CD14-positive monocyte (primary cell): ENCODE measurements around the gene PLSCR3. TPM values are rescaled to one million over a fixed set of nuclear protein-coding genes. Genes with fewer than 3 reads are reported as not detected.

Experiments
- DNase-seq, 3 donors: peaks; one replicate each; pipeline ENCODE4 v3.0.0-alpha.2; 2011 to 2022
- H2AFZ ChIP-seq: 2 replicates; pipeline ENCODE4 v1.6.0; 2012; ENCODE audit warnings: mild to moderate bottlenecking, low read depth, low read length, inconsistent platforms; ENCODE audit not compliant: insufficient read depth, poor library complexity, severe bottlenecking
- H3K27ac ChIP-seq, 2 donors: 1 replicate in 1 of 2; 2 replicates in 1 of 2; pipeline ENCODE4 v1.5.1; 2012 to 2013; ENCODE audit warnings: low read length in 2 of 2, control low read depth in 1 of 2, inconsistent platforms in 1 of 2, low read depth in 1 of 2, mild to moderate bottlenecking in 1 of 2
- H3K27me3 ChIP-seq, 2 donors: one replicate each; pipeline versions ENCODE4 v1.6.0 to v1.6.1; 2011 to 2013; ENCODE audit warnings: low read length in 2 of 2; ENCODE audit not compliant: control insufficient read depth in 2 of 2, insufficient read depth in 2 of 2
- H3K36me3 ChIP-seq, 2 donors: replicated peaks in 1 of 2; 1 replicate in 1 of 2; 2 replicates in 1 of 2; pipeline versions ENCODE4 v1.5.1 to v1.6.1; 2012 to 2013; ENCODE audit warnings: low read length in 2 of 2, control low read depth in 1 of 2, inconsistent platforms in 1 of 2, mild to moderate bottlenecking in 1 of 2; ENCODE audit not compliant: insufficient read depth in 2 of 2, control insufficient read depth in 1 of 2
- H3K4me1 ChIP-seq, 2 donors: 1 replicate in 1 of 2; 2 replicates in 1 of 2; pipeline versions ENCODE4 v1.5.1 to v1.6.1; 2012 to 2013; ENCODE audit warnings: low read length in 2 of 2, control low read depth in 1 of 2, inconsistent platforms in 1 of 2, mild to moderate bottlenecking in 1 of 2, moderate library complexity in 1 of 2; ENCODE audit not compliant: insufficient read depth in 2 of 2, control insufficient read depth in 1 of 2
- H3K4me2 ChIP-seq: replicated peaks from 2 replicates; pipeline ENCODE3; 2012; ENCODE audit warnings: low read length, moderate library complexity, mild to moderate bottlenecking; ENCODE audit not compliant: poor library complexity, severe bottlenecking; ENCODE audit errors: extremely low read depth
- H3K4me3 ChIP-seq, 3 experiments: fragments of 200-600 bp in 1 of 3; sonication (generic) in 1 of 3; replicated peaks in 1 of 3; 1 replicate in 2 of 3; 2 replicates in 1 of 3; pipeline ENCODE4 v1.5.1; 2011 to 2013; ENCODE audit warnings: low read length in 3 of 3, mild to moderate bottlenecking in 3 of 3, control low read depth in 2 of 3, low read depth in 2 of 3, inconsistent platforms in 1 of 3, moderate library complexity in 1 of 3
- H3K79me2 ChIP-seq: 2 replicates; pipeline ENCODE4 v1.6.0; 2012; ENCODE audit warnings: mild to moderate bottlenecking, control low read depth, inconsistent platforms, low read length, moderate library complexity; ENCODE audit not compliant: insufficient read depth
- H3K9ac ChIP-seq: 2 replicates; pipeline ENCODE4 v1.6.0; 2017; ENCODE audit warnings: low read length, mild to moderate bottlenecking; ENCODE audit not compliant: insufficient read depth, poor library complexity, severe bottlenecking
- H3K9me3 ChIP-seq, 2 donors: replicated peaks in 1 of 2; 1 replicate in 1 of 2; 2 replicates in 1 of 2; pipeline versions ENCODE4 v1.5.1 to v1.6.1; 2012 to 2013; ENCODE audit warnings: low read length in 2 of 2, control low read depth in 1 of 2; ENCODE audit not compliant: control insufficient read depth in 1 of 2, insufficient read depth in 1 of 2
- H4K20me1 ChIP-seq: 2 replicates; pipeline ENCODE4 v1.6.0; 2012; ENCODE audit warnings: mild to moderate bottlenecking, low read length, control low read depth, moderate library complexity; ENCODE audit not compliant: insufficient read depth
- H3K27ac Mint-ChIP-seq, 7 donors: one replicate each; pipeline ENCODE4 v1.8.0; 2020; ENCODE audit warnings: mild to moderate bottlenecking in 7 of 7, mixed read lengths in 7 of 7, moderate library complexity in 6 of 7, inconsistent platforms in 2 of 7
- H3K27me3 Mint-ChIP-seq, 3 donors: one replicate each; pipeline ENCODE4 v1.8.0; 2021 to 2022; ENCODE audit warnings: low read depth in 3 of 3, mild to moderate bottlenecking in 3 of 3, mixed read lengths in 3 of 3, moderate library complexity in 3 of 3, inconsistent platforms in 1 of 3
- H3K36me3 Mint-ChIP-seq, 2 donors: one replicate each; pipeline ENCODE4 v1.8.0; 2020; ENCODE audit warnings: mixed read lengths in 2 of 2, inconsistent platforms in 1 of 2, mild to moderate bottlenecking in 1 of 2
- H3K4me1 Mint-ChIP-seq: one replicate; pipeline ENCODE4 v1.8.0; 2020; ENCODE audit warnings: mild to moderate bottlenecking, mixed read lengths
- H3K4me3 Mint-ChIP-seq, 2 donors: one replicate each; pipeline ENCODE4 v1.8.0; 2020; ENCODE audit warnings: mild to moderate bottlenecking in 2 of 2, mixed read lengths in 2 of 2, moderate library complexity in 1 of 2
- H3K9me3 Mint-ChIP-seq, 7 donors: one replicate each; pipeline ENCODE4 v1.8.0; 2020 to 2022; ENCODE audit warnings: mixed read lengths in 7 of 7, mild to moderate bottlenecking in 6 of 7, moderate library complexity in 6 of 7, inconsistent platforms in 2 of 7
- WGBS: methylation state at CpG from one replicate; pipeline ENCODE4 v1.1.5; 2013; ENCODE audit warnings: missing lambda C conversion rate; ENCODE audit not compliant: insufficient coverage; 5-methylcytosine and 5-hydroxymethylcytosine counted together
- intact Hi-C, 2 donors: fragments of 100-400 bp; cut with micrococcal nuclease; formaldehyde crosslinking; loops; one replicate each; pipeline versions ENCODE4 v1.15.0 to v1.15.1; 2023
- polyA plus RNA-seq, 3 donors: library from polyadenylated mRNA; depleted of rRNA in 1 of 3; unstranded in 2 of 3; stranded (reverse) in 1 of 3; fragments of 300-500 nt in 2 of 3; fragments of >200 nt in 1 of 3; fragmentation: Illumina TruSeq in 2 of 3; gene quantifications; 1 replicate in 2 of 3; 2 replicates in 1 of 3; pipeline ENCODE4 v1.2.3, GENCODE V29; 2012 to 2021
- TF ChIP-seq, protein P1 (sequence below): fragments of 200-600 bp; IDR thresholded peaks from one replicate; pipeline ENCODE4 v1.8.0; 2022; ENCODE audit warnings: antibody characterized with exemption, mild to moderate bottlenecking

Gene PLSCR3
- polyA plus RNA-seq, 3 donors: 37.6 to 70.4 (median 45.7) TPM

GRCh38 chr17:7384489-7385081 lies 9.7 kb downstream of the PLSCR3 start:
- Histone ChIP-seq H3K36me3 (peaks cover 14 to 20% of the 10 kb centered on the region in 2 donors), H4K20me1 (no peaks in the 10 kb centered on the region), H3K4me2 (peak overlapping the region; percentile 82), H3K4me3 (peak overlapping the region in 2 of 3 experiments; percentile 8 to 69), H3K27me3 (peaks cover 33 to 52% of the 10 kb centered on the region in 2 donors), H3K9ac (peak overlapping the region; percentile 36), H3K4me1 (peaks cover 16 to 23% of the 10 kb centered on the region in 2 donors), H3K79me2 (no peaks in the 10 kb centered on the region), H2AFZ (peak overlapping the region; percentile 71), H3K27ac (no peak overlapping the region), H3K9me3 (no peaks in the 10 kb centered on the region)
- WGBS: 48% methylated on average over 16 of the region's 23 CpGs
- Mint-ChIP-seq H3K27ac (peak overlapping the region in 2 of 7 donors; percentile 11 to 69), H3K9me3 (peaks cover 0 to 14% (median 9%) of the 10 kb centered on the region in 7 donors), H3K27me3 (peaks cover 45 to 59% (median 57%) of the 10 kb centered on the region in 3 donors), H3K4me1 (peaks cover 18% of the 10 kb centered on the region), H3K4me3 (peak overlapping the region; percentile 62 to 76), H3K36me3 (peaks cover 30% of the 10 kb centered on the region in 2 donors)
- TF ChIP-seq, protein P1, sequence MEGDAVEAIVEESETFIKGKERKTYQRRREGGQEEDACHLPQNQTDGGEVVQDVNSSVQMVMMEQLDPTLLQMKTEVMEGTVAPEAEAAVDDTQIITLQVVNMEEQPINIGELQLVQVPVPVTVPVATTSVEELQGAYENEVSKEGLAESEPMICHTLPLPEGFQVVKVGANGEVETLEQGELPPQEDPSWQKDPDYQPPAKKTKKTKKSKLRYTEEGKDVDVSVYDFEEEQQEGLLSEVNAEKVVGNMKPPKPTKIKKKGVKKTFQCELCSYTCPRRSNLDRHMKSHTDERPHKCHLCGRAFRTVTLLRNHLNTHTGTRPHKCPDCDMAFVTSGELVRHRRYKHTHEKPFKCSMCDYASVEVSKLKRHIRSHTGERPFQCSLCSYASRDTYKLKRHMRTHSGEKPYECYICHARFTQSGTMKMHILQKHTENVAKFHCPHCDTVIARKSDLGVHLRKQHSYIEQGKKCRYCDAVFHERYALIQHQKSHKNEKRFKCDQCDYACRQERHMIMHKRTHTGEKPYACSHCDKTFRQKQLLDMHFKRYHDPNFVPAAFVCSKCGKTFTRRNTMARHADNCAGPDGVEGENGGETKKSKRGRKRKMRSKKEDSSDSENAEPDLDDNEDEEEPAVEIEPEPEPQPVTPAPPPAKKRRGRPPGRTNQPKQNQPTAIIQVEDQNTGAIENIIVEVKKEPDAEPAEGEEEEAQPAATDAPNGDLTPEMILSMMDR: no peak
- intact Hi-C loops: loop anchor here in 1 of 2 donors (5.0 kb wide), 1 partner anchor 48 kb away; no protein-coding TSS in a partner anchor
- DNase-seq: no peak

DNA sequence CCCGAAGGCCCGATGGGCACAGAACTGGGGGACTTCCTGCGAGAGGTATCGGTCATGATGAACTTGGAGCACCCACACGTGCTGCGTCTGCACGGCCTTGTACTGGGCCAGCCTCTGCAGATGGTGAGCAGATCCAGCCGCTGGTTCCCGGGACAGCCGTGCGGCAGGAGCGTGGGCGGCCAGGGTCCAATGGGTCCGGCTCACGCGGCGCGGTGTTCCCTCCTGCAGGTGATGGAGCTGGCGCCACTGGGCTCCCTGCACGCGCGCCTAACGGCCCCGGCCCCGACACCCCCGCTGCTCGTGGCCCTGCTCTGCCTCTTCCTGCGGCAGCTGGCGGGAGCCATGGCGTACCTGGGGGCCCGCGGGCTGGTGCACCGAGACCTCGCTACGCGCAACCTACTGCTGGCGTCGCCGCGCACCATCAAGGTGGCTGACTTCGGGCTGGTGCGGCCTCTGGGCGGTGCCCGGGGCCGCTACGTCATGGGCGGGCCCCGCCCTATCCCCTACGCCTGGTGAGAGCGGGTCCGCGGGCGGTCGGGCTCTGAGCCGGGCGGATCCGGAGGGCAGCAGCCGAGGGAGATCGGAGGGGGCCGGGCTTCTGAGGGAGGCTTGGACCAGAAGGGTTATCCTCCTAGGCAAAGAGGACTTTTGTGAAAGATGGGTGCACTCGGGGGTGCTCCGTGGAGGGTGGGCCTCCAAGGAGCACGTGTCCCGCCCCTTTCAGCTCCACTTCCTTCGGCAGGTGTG lies 10.4 kb downstream of the PLSCR3 start:
- H3K36me3 ChIP-seq: peaks cover 7 to 14% of the 10 kb centered on the region in 2 donors
- no peaks in the 10 kb centered on the region for H3K79me2 ChIP-seq
- H2AFZ ChIP-seq: peak overlapping the region; percentile 71
- no peak overlapping the region for H3K27ac ChIP-seq
- H4K20me1 ChIP-seq: no peaks in the 10 kb centered on the region
- H3K27me3 ChIP-seq: peaks cover 34 to 59% of the 10 kb centered on the region in 2 donors
- H3K27ac Mint-ChIP-seq: no peak overlapping the region
- peak overlapping the region; percentile 82 for H3K4me2 ChIP-seq
- peaks cover 5 to 17% (median 14%) of the 10 kb centered on the region in 7 donors for H3K9me3 Mint-ChIP-seq
- intact Hi-C loops: no loop called here
- H3K4me3 ChIP-seq: peak overlapping the region in 2 of 3 experiments; percentile 8 to 69
- 11% methylated on average over 63 of the region's 65 CpGs for WGBS
- TF ChIP-seq, protein P1: no peak
- no peaks in the 10 kb centered on the region for H3K9me3 ChIP-seq
- H3K27me3 Mint-ChIP-seq: peaks cover 50 to 65% (median 61%) of the 10 kb centered on the region in 3 donors
- H3K4me1 Mint-ChIP-seq: peaks cover 18% of the 10 kb centered on the region
- peak overlapping the region; percentile 62 to 76 for H3K4me3 Mint-ChIP-seq
- DNase-seq: peak; percentile 37 to 47 (median 43)
- peak overlapping the region; percentile 36 for H3K9ac ChIP-seq
- peaks cover 16 to 23% of the 10 kb centered on the region in 2 donors for H3K4me1 ChIP-seq
- peaks cover 23 to 24% of the 10 kb centered on the region in 2 donors for H3K36me3 Mint-ChIP-seq
